SH-SY5Y (cell line): ENCODE data around the gene KRT9.

Source experiments
- GATA2 ChIP-seq: IDR thresholded peaks from 2 replicates; pipeline ENCODE4 v1.6.1; 2011; ENCODE audit warnings: mild to moderate bottlenecking, low read depth, low read length
- GATA3 ChIP-seq: IDR thresholded peaks from 2 replicates; pipeline ENCODE4 v1.6.1; 2011; ENCODE audit warnings: low read depth, mild to moderate bottlenecking, low read length, moderate library complexity

DNA sequence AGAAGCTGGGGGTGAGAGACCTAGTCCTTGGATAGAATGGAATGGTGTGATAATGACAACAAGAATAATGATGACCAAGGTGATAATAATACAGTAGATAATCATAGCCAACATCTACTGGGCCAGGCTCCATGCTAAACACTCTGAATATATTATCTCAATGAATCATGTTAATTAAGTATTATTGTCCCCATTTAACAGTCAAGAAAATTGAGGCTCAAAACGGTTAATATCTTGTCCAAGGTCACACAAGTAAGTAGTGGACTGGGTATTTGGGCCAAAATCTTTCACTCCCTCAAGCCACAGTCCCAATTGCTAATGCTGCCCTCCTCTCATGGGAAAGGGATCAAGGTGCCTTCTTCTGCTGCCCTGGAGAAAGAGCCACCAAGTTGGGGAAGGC lies 39.9 kb downstream of the KRT9 start:
- TF ChIP-seq GATA3: no peak
- no peak for TF ChIP-seq GATA2
